ENCODE data around the gene PMM2. TPM values are rescaled to one million over a fixed set of nuclear protein-coding genes. Genes with fewer than 3 reads are reported as not detected.

Gene PMM2
- total and polyA plus RNA-seq, 2 donors (not counting 3 experiments of a cell fraction or from before 2014, with no cell fraction given) = 29.0 to 61.3 TPM

GRCh38 chr16:8887431-8887765, 89.8 kb downstream of the PMM2 start:
- dilution Hi-C loops (cut with MboI; ENCODE audit: extremely low pct_ligation_motif_present, low sequenced_read_pairs) (no loop called here), intact Hi-C loops (cut with micrococcal nuclease) (loop anchor here (5.0 kb wide), 1 partner anchor 120 kb away; no protein-coding TSS in a partner anchor)
- H3K4me3 ChIP-seq (replicated peaks in 1 of 3; ENCODE audit: insufficient read depth in 1 of 3, low read depth in 1 of 3, low read length in 3 of 3) = no peak overlapping the region
- H3K9ac ChIP-seq (replicated peaks; ENCODE audit: extremely low read depth, insufficient read depth, low read length) = no peak overlapping the region
- no peak overlapping the region for H2AFZ ChIP-seq (ENCODE audit: low read depth, low read length)
- ChIA-PET POLR2A (no interaction called here), CTCF (interaction anchor here (5.2 kb wide), 1 partner anchor 122 kb away, joined by 23 read pairs; no protein-coding TSS in a partner anchor)
- no peaks in the 10 kb centered on the region for H4K20me1 ChIP-seq (replicated peaks; ENCODE audit: control insufficient read depth, extremely low read depth, insufficient read depth, low read length)
- no peaks in the 10 kb centered on the region for H3K9me1 ChIP-seq (replicated peaks; ENCODE audit: control insufficient read depth, extremely low read depth, insufficient read depth, low read length)
- H3K27ac ChIP-seq (ENCODE audit: insufficient read depth, low read depth, low read length) = no peak overlapping the region
- no peaks in the 10 kb centered on the region for H3K9me3 ChIP-seq (replicated peaks; ENCODE audit: control insufficient read depth, insufficient read depth, low read length)
- H3K27me3 ChIP-seq (ENCODE audit: control insufficient read depth in 2 of 2, insufficient read depth in 2 of 2, low read length in 2 of 2) = no peaks in the 10 kb centered on the region
- DNase-seq (ENCODE audit: low read depth, low spot score) (no peak), FAIRE-seq (no peak)
- H3K79me2 ChIP-seq (ENCODE audit: control insufficient read depth, insufficient read depth, low read length) = no peaks in the 10 kb centered on the region
- no peak overlapping the region for H3K4me2 ChIP-seq (ENCODE audit: insufficient read depth, low read length)
- H3K36me3 ChIP-seq (ENCODE audit: control insufficient read depth in 2 of 2, extremely low read depth in 1 of 2, insufficient read depth in 2 of 2, low read length in 2 of 2) = peaks cover 3 to 16% of the 10 kb centered on the region in 2 experiments
- no TSS peak for BruUV-seq (replicated peaks)
- peaks cover 12% of the 10 kb centered on the region for H3K4me1 ChIP-seq (ENCODE audit: control insufficient read depth, extremely low read depth, insufficient read depth, low read length)
- TF ChIP-seq FOS (IDR thresholded peaks at IDR 0.05; ENCODE audit: borderline replicate concordance, insufficient read depth, low read length) (no peak), CTCF (IDR thresholded peaks at IDR 0.05; ENCODE audit: extremely low read depth in 1 of 2, insufficient read depth in 1 of 2, low read depth in 1 of 2, low read length in 2 of 2) (no peak), MYC (IDR thresholded peaks at IDR 0.05; ENCODE audit: low read depth, low read length) (no peak), JUN (IDR thresholded peaks at IDR 0.05; ENCODE audit: borderline replicate concordance, insufficient read depth, insufficient read length, low read depth) (no peak), GATA2 (IDR thresholded peaks at IDR 0.05; ENCODE audit: insufficient read depth, insufficient read length, low read depth, low read length) (no peak), POLR2AphosphoS5 (IDR thresholded peaks at IDR 0.05; ENCODE audit: insufficient read depth, low read depth, low read length) (no peak), POLR2A (IDR thresholded peaks at IDR 0.05; ENCODE audit: low read depth, low read length) (no peak), EZH2 (IDR thresholded peaks at IDR 0.05; ENCODE audit: borderline replicate concordance, low read depth, low read length, severe bottlenecking) (no peak), MAX (IDR thresholded peaks at IDR 0.05; ENCODE audit: insufficient read depth, insufficient read length) (no peak)
